GM18526 (cell line): ENCODE measurements around the gene STOM.

Source experiments
- POLR2A ChIP-seq: IDR thresholded peaks from 3 replicates; pipeline ENCODE4 v1.6.1; 2011; ENCODE audit not compliant: insufficient read length; ENCODE audit errors: extremely low read depth

STOM gene

GRCh38 chr9:121380846-121381245, 10.8 kb upstream of the STOM start:
- no peak for TF ChIP-seq POLR2A

GRCh38 chr9:121376214-121376830, 6.3 kb upstream of the STOM start:
- no peak for TF ChIP-seq POLR2A

GRCh38 chr9:121373011-121373729, 3.1 kb upstream of the STOM start:
- TF ChIP-seq POLR2A: no peak

GRCh38 chr9:121372239-121373010, 2.4 kb upstream of the STOM start:
- no peak for TF ChIP-seq POLR2A

- TF ChIP-seq POLR2A: no peak
Measured at GRCh38 chr9:121371495-121372061, 1.5 kb upstream of the STOM start.

GRCh38 chr9:121368745-121369144, 1.3 kb downstream of the STOM start:
- no peak for TF ChIP-seq POLR2A

GRCh38 chr9:121368138-121368522, 1.9 kb downstream of the STOM start:
- no peak for TF ChIP-seq POLR2A

GRCh38 chr9:121367306-121368137, 2.5 kb downstream of the STOM start:
- TF ChIP-seq POLR2A: no peak

- TF ChIP-seq POLR2A: no peak
Measured at GRCh38 chr9:121366611-121367192, 3.3 kb downstream of the STOM start.

GRCh38 chr9:121365564-121365963, 4.5 kb downstream of the STOM start:
- TF ChIP-seq POLR2A: no peak

GRCh38 chr9:121364886-121365285, 5.2 kb downstream of the STOM start:
- no peak for TF ChIP-seq POLR2A

GRCh38 chr9:121364077-121364476, 6.0 kb downstream of the STOM start:
- no peak for TF ChIP-seq POLR2A

- TF ChIP-seq POLR2A: no peak
Measured at GRCh38 chr9:121363622-121363961, 6.5 kb downstream of the STOM start.

- TF ChIP-seq POLR2A: no peak
Measured at GRCh38 chr9:121362813-121363621, 7.0 kb downstream of the STOM start.

- TF ChIP-seq POLR2A: no peak
Measured at GRCh38 chr9:121360601-121361374, 9.3 kb downstream of the STOM start.
